Measurements from ENCODE around the gene DRAXIN.

DRAXIN gene

DNA sequence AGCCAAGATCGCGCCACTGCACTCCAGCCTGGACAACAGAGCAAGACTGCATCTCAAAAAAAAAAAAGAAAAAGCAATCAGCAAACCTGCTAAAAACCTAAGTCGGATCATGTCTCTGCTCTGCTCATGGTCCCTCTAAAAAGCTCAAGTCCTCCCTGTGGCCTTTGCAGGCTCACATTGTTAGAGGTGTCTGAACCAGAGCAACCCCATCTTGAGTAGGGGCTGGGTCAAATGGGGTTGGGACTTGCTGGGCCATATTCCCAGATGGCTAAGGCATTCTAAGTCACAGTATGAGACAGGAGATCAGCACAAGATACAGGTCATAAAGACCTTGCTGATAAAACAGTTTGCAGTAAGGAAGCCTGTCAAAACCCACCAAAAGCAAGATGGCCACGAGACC, 3.0 kb upstream of the DRAXIN start:
- no peaks in the 10 kb centered on the region for H3K9me3 Mint-ChIP-seq
- no peaks in the 10 kb centered on the region for H3K36me3 Mint-ChIP-seq
- H3K4me1 Mint-ChIP-seq, result peaks cover 25 to 36% of the 10 kb centered on the region in 2 donors
- no peak for ATAC-seq (replicated peaks)
- peaks cover 41 to 42% of the 10 kb centered on the region in 2 donors for H3K27me3 Mint-ChIP-seq
- no peak overlapping the region for H3K4me3 Mint-ChIP-seq
- H3K27ac Mint-ChIP-seq, result no peak overlapping the region
- DNase-seq, result no peak

DNA sequence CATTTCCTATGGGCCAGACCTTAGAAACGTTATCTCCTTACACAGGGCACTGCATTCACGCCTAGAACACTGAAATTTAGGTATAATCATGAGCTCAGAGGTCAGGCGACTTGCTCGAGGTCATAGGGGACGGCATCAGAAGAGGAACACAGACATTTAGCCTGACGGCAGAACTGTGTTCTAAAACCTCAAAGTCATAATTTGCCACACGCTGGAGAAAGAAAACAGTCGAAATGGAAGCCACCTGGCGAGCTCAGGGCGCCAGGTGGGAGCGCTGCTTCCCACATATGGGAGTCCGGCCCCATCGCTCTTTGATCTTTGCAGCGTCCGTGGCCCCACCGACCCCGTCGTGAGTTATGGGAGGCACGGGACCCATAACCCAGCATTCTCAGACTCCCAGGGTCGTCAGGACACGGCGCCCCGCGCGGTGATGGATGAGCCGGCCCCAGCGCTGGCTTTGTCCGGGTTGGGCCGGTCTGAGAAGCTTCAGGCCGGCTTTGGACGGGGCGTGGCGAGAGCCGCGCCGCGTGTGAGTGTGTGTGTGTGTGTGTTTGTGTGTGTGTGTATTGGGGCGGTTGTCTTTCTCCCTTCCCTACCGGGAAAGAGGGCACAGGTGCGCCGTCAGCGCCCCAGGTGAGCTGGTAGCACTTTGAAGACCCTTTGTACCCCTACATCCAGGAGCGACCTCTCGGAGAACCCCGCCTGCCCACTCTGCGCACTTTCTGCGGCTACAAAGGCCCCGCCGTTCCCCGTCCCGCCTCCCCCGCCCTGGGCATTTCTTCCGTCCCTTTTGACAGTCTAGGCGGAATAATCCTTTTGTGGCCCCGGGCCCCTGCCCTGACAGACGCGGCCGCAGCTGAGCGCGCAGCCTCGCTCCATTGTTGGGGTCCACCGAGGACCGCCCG, 861 bp upstream of the DRAXIN start:
- Mint-ChIP-seq H3K4me3 (peak overlapping the region; percentile 80 to 83), H3K4me1 (peaks cover 17 to 26% of the 10 kb centered on the region in 2 donors), H3K27ac (no peak overlapping the region), H3K9me3 (no peaks in the 10 kb centered on the region), H3K36me3 (no peaks in the 10 kb centered on the region), H3K27me3 (peaks cover 48% of the 10 kb centered on the region in 2 donors)
- DNase-seq (no peak), ATAC-seq (replicated peaks) (peak in 1 of 2 donors; percentile 26)

DNA sequence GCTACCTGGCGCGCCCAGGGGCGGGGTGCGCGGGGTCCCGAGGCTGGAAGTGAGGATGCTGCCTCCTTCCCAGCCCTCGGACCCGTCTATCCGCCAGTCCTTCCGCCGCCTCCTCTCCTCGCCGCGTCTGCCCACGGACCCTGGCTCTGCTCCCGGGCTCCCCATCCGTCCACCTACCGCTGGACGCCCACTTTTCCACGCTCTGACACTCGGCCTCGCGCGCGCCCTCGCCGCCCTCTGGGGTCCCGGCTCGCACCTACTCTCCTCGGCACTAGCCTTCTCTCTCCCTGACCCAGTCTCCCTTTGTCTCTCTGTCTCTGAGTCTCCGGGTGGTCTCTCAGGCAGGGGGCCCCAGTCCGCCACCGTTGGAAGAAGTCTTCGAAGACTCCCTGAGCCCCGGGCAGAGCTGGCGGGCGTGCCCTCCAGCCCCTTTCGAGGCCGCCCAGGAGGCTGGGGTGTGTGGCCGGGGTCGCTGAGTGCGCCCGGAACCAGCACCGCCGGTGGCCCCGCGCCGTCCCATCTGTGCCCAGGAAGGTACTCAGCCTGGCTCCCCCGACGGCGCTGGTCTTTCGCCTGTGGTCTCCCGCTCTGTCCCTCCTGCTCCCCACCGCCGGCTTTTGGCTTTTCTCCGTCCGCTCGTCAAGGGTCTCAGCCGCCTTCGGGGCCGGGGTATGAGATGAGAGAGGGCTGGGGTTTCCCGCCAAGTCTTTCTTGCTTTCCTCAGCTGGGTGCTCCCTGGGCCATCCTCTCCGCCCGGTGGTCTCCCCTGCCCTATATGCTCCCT, 610 bp downstream of the DRAXIN start:
- H3K4me3 Mint-ChIP-seq, result peak overlapping the region; percentile 79 to 86
- H3K27ac Mint-ChIP-seq, result peak overlapping the region; percentile 84
- no peaks in the 10 kb centered on the region for H3K9me3 Mint-ChIP-seq
- DNase-seq (no peak), ATAC-seq (replicated peaks) (no peak)
- no peaks in the 10 kb centered on the region for H3K36me3 Mint-ChIP-seq
- H3K27me3 Mint-ChIP-seq, result peaks cover 42 to 48% of the 10 kb centered on the region in 2 donors
- H3K4me1 Mint-ChIP-seq, result peaks cover 17 to 26% of the 10 kb centered on the region in 2 donors

DNA sequence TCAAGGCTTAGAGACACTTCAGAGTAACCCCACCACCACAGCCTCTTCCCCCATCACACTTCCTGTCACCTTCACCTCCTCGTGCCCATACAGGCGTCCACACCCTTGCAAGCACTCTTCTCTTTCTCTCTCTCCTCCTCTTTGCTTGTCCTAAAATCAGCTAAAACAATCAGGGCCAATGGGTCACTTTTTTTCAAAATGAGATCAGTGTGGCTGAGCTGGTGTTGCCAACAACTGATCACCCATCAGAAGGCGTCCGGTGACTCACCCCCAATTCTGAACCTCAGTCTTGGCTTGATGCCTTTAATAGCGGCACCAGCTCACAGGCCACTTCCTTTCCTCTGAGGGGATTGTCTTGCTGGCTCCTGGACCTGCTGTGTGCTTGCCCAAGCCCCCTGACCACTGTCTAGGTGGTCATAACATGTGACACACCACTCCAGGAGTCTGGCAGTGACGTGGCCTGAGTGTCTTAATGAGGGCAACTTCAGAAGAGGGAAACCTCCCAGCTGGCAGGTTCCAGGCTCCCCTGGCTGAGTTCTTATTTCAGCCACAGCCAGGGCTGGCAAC, 1.6 kb downstream of the DRAXIN start:
- ATAC-seq (replicated peaks) (peak; percentile 54 to 64), DNase-seq (no peak)
- Mint-ChIP-seq H3K4me3 (no peak overlapping the region), H3K4me1 (peaks cover 17 to 26% of the 10 kb centered on the region in 2 donors), H3K27me3 (peaks cover 37 to 43% of the 10 kb centered on the region in 2 donors), H3K27ac (no peak overlapping the region), H3K36me3 (no peaks in the 10 kb centered on the region), H3K9me3 (no peaks in the 10 kb centered on the region)

DNA sequence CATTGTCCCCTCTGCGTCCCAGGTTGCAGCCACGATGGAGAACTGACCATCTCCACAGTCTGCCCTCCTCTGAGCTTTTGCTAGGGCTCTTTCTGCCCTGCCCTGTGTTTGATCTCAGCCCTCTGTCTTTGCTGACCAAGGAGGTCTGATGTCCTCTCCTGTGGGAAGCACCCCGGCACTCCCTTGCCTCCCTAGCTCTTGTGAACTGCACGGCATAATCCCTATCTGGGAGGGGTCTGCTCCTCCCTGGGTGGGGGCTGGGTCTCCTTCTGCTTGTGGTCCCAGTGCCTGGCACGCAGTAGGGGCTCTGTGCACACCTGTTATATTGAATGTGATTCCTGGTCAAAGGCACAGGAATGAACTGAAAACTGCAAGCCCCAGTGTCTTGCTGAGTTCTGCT, 2.4 kb downstream of the DRAXIN start:
- no peak for DNase-seq
- no peak for ATAC-seq (replicated peaks)
- peaks cover 17 to 26% of the 10 kb centered on the region in 2 donors for H3K4me1 Mint-ChIP-seq
- no peaks in the 10 kb centered on the region for H3K9me3 Mint-ChIP-seq
- H3K36me3 Mint-ChIP-seq, result no peaks in the 10 kb centered on the region
- H3K27ac Mint-ChIP-seq, result no peak overlapping the region
- peaks cover 35 to 41% of the 10 kb centered on the region in 2 donors for H3K27me3 Mint-ChIP-seq
- no peak overlapping the region for H3K4me3 Mint-ChIP-seq

DNA sequence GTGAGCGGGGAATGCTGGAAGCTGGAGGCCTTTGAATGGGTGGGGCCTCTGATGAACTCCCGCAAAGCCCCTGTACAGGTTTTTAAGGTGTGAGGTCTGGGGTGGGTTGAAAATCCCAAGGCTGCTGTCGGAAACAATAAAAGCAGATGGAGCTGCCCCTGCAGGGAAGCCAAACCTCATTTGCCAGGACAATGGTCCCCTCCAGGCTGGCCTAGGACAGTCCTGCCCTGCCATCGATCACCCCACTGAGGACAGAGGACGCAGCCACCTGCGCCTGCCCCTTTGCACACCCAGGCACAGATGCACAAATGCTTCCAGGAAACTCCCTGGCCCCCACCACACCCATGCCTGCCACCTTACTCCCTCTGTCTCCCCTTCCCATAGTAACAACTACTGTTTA, 4.4 kb downstream of the DRAXIN start:
- Mint-ChIP-seq H3K27ac (no peak overlapping the region), H3K4me3 (no peak overlapping the region), H3K9me3 (no peaks in the 10 kb centered on the region), H3K27me3 (peaks cover 22 to 26% of the 10 kb centered on the region in 2 donors), H3K4me1 (peaks cover 9 to 17% of the 10 kb centered on the region in 2 donors), H3K36me3 (no peaks in the 10 kb centered on the region)
- ATAC-seq (replicated peaks) (no peak), DNase-seq (no peak)

DNA sequence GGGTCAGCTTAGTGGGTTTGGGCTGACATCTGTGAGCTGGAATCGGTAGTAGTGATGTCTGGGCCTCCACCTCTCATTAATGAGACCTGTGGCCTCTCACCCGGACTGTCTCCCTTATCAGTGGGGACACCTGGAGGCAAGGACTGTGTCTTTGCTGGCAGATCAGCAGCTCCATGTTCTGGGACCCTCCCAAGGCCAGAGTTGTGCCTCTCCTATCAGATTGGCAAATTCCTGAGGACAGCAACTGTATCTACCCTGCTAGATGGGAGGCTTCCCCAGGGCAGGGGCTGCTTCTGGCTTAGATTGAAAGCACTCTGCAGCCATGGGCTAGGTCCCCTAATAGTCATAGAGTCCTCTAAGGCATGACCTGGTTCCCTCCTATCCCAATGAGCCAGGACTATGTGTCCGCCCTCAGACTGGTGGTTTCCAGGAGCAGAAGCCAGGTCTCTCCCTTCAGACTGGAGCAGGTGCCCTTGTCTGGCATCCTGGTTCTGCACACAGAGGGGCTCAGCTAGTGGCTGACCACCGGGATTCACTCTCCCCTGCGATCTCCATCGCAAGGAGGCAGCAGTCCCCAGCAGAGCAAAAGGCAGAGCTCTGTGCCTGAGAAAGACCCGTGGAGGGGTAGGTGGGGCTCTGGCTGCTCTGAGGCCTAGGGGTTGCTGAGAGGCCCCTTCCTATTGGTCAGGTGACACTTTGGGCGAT, 5.8 kb downstream of the DRAXIN start:
- no peak for ATAC-seq (replicated peaks)
- no peak for DNase-seq
- Mint-ChIP-seq H3K9me3 (no peaks in the 10 kb centered on the region), H3K27me3 (peaks cover 16 to 18% of the 10 kb centered on the region in 2 donors), H3K4me3 (no peak overlapping the region), H3K27ac (no peak overlapping the region), H3K36me3 (no peaks in the 10 kb centered on the region), H3K4me1 (peaks cover 6 to 9% of the 10 kb centered on the region in 2 donors)

DNA sequence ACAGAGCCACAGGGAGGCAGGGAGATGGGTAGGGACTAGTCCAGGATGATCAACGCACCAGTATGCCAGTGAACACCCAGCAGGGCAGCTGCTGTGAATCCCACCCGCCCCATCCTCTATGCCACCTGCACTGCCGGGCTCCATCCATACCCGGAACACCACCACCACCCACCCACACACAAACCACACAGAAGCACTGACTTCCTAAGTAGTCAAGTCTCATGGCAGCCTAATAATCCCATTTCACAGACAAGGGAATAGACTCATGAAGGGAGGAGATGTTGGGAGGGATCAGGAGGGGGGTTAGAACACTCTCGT, 6.3 kb downstream of the DRAXIN start:
- Mint-ChIP-seq H3K4me3 (no peak overlapping the region), H3K27ac (no peak overlapping the region), H3K36me3 (no peaks in the 10 kb centered on the region), H3K4me1 (peaks cover 2 to 4% of the 10 kb centered on the region in 2 donors), H3K27me3 (peaks cover 11 to 13% of the 10 kb centered on the region in 2 donors), H3K9me3 (no peaks in the 10 kb centered on the region)
- DNase-seq, result no peak
- no peak for ATAC-seq (replicated peaks)

DNA sequence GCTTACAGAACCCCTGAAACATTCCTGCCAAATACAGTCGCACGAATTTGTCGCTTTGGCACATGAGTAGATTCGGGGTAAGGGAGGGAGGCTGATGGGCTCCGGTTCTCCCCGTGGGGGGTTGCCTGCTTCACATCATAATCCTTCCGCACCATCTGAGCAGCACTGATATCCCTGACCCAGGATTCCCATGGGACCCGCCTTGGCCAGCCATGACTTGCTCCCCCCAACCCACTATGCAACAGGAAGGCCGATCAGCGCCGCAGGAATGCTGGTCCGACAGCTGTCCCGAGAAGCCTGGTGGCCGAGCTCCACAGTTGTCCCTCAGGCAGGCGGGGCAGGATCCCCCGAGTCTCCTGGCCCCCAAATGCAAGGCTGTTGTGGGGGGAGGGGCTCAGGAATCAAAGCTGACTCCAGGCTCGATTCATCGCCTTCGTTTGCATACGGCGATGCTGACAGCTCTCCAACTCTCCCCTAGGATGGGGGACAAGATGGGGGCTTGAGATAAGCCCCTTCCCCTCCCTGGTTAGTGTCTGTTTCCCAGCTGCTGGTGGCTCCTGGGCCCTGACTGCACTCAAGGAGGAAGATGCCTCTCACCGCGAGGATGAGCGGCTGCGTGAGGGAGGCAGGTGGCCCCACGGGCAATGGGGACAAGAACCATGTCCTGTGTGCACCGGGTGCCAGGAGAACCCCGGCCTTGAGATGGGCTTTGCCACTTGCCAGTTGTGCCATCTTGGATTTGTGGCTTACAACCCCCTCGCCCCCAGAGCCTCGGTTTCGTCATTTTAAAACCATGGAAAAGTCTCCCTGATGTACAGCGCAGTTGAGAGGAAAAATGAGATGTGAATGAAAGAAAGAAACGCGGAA, 9.3 kb downstream of the DRAXIN start:
- Mint-ChIP-seq H3K27ac (no peak overlapping the region), H3K36me3 (no peaks in the 10 kb centered on the region), H3K4me3 (no peak overlapping the region), H3K4me1 (peaks cover 5 to 15% of the 10 kb centered on the region in 2 donors), H3K27me3 (peaks cover 12 to 17% of the 10 kb centered on the region in 2 donors), H3K9me3 (no peaks in the 10 kb centered on the region)
- ATAC-seq (replicated peaks), result no peak
- DNase-seq, result no peak

DNA sequence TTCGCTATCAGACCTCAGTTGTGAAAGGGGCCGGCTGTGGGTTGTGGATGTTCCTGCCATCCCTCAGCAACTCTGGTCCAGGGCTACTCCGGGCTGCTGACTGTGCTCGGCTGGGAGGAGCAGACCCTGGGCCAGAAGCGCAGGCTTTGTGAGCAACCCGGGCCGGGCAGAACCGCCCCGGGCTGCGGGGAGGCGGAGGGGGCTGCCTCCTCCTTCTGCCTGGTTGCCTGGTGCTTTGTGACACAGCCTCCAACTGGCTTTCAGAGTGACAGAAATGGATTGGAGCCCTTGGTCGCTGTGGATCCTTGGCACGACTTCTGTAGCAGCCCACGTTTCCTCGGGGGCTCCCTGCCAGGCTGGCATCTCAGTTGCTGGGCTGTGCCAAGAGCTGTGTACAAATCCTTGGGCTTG, 10.0 kb downstream of the DRAXIN start:
- Mint-ChIP-seq H3K4me3 (no peak overlapping the region), H3K27ac (no peak overlapping the region), H3K9me3 (no peaks in the 10 kb centered on the region), H3K36me3 (no peaks in the 10 kb centered on the region), H3K4me1 (peaks cover 5 to 15% of the 10 kb centered on the region in 2 donors), H3K27me3 (peaks cover 12 to 17% of the 10 kb centered on the region in 2 donors)
- no peak for DNase-seq
- ATAC-seq (replicated peaks), result no peak

DNA sequence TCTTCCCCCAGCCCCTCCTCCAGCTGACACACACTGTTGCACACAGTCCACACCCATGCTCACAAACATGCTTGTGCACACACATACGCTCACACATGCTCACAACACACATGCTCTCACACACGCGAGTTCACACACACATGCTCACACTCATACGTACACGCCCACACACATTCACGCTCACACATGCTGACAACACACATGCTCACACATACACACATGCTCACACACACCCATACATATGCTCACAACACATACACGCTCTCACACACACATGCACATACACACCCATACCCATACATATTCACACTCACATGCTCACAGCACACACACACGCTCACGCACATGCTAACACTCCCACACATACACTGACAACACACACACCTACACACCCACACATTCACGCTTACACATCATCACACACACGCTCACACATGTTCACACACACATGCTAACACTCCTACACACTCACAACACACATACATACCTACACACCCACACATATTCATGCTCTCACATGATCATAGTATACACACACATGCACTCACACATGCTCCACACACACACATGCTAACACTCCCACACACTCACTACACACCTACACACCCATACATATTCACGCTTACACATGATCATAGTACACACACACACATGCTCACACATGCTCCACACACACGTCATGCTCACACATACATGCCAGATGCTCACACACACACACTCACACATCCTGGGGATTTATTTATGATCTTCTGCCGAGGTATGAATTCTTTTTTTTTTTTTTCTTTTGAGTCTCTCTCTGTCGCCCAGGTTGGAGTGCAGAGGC, 10.7 kb downstream of the DRAXIN start:
- no peaks in the 10 kb centered on the region for H3K36me3 Mint-ChIP-seq
- H3K27me3 Mint-ChIP-seq, result peaks cover 12 to 17% of the 10 kb centered on the region in 2 donors
- peaks cover 5 to 15% of the 10 kb centered on the region in 2 donors for H3K4me1 Mint-ChIP-seq
- no peaks in the 10 kb centered on the region for H3K9me3 Mint-ChIP-seq
- no peak for DNase-seq
- H3K27ac Mint-ChIP-seq, result no peak overlapping the region
- ATAC-seq (replicated peaks), result no peak
- H3K4me3 Mint-ChIP-seq, result no peak overlapping the region

DNA sequence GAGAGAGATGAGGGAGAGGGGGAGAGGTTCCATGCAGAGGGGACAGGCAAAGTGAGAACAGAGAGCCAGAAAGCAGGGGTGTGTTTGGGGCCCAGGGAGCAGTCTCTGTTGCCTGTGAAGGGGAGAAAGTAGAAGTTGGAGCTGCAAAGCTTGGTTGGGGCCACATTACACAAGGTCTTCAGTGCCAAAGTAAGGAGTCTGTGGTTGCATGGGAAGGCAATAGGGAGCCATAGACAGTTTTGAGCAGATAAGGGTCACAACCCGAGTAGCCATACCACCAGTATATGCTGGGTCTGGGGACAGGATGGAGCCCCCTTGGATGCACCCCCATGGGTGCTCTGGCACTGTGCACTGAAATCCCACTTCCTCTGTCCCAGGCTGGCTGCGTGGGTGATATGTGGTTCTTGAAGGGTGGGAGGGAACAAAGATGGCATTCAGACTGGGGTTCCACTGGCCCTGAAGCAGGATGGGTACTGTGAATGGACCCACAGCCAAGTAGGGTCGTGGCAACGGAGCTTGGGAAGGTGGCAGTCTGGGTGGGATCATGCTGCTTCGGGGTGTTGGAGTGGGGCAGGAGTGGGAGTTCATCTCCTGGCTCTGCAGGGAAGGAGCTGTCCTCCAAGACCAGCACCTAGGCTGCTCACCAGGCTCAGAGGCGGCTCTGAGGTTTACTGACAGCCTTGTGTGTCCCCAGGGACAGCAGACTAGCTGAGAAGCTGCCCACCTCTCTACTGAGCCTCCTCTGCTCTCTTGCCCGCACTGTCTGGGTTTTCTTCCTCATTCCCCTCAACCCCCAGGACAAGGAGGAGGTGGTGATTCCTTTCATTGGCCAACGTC, 12.1 kb downstream of the DRAXIN start:
- Mint-ChIP-seq H3K4me3 (no peak overlapping the region), H3K36me3 (no peaks in the 10 kb centered on the region), H3K9me3 (no peaks in the 10 kb centered on the region), H3K4me1 (peaks cover 7 to 27% of the 10 kb centered on the region in 2 donors), H3K27me3 (peaks cover 12 to 17% of the 10 kb centered on the region in 2 donors), H3K27ac (no peak overlapping the region)
- DNase-seq, result no peak
- ATAC-seq (replicated peaks), result peak; percentile 61 to 72

Data from stimulated activated naive B cell treated with anti-CD40 and anti-IgM and Interleukin-4, amounts not matched to agents 10 μg/mL and 1 μg/mL and 100 μg/mL, for 72 hours (primary cell).